Hematopoietic multipotent progenitor cell (in vitro differentiated cells): ENCODE measurements around the gene RAB18. TPM values are rescaled to one million over a fixed set of nuclear protein-coding genes. Genes with fewer than 3 reads are reported as not detected.
"Not testable (repeated sequence)": the region's sequence is repeated elsewhere in the genome, so short reads cannot be mapped to it uniquely, and the experiment has no call there.

ENCODE experiments used
- DNase-seq, 3 donors: peaks; one replicate each; pipeline ENCODE4 v3.0.0-alpha.2; 2011 to 2015; ENCODE audit warnings: low read depth in 2 of 3, low spot score in 2 of 3
- total RNA-seq: library from RNA; depleted of rRNA; stranded (reverse); fragments of >200 nt; gene quantifications from one replicate; pipeline ENCODE4 v1.2.3, GENCODE V29; 2012

The RAB18 gene
- total RNA-seq, 1 donor, result 10.8 TPM

DNA sequence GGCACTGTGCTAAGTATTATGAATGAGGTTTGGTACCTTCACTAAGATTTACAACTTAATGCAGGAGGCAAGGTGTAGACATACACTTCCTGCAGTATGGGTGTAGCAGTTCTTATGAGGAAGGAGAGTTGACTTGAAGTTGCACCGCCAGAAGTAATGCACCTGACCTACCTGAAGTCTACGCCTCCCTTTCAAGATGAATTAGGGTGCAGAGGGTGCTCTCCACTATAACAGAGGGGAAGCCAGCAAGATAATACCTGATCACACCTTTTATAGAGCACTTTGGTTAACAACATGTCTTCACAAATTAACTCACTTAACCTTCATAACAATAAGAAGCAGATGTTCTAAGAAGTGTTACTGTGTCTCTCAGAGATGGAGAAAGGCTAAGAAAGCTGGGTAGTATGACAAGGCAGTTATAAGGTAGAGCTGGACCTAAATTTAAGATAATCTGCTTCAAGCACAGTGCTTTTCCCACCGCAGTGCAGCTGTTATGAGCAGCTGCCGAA, 552 bp upstream of the RAB18 start:
- DNase-seq, result peak in 1 of 3 donors; percentile 21

GRCh38 chr10:27504808-27505460, 830 bp downstream of the RAB18 start:
- DNase-seq, result peak in 1 of 3 donors; percentile 4

DNA sequence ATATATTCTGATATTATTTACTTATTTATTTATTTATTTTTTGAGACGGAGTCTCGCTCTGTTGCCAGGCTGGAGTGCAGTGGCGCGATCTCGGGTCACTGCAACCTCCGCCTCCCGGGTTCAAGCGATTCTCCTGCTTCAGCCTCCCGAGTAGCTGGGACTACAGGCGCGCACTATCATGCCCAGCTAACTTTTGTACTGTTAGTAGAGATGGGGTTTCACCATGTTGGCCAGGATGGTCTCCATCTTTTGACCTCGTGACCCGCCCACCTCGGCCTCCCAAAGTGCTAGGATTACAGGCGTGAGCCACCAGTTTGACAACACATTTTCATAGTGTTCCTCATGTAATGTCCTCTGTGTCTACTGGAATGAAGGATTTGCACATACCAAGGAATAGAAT, 1.4 kb downstream of the RAB18 start:
- not testable (repeated sequence) for DNase-seq

DNA sequence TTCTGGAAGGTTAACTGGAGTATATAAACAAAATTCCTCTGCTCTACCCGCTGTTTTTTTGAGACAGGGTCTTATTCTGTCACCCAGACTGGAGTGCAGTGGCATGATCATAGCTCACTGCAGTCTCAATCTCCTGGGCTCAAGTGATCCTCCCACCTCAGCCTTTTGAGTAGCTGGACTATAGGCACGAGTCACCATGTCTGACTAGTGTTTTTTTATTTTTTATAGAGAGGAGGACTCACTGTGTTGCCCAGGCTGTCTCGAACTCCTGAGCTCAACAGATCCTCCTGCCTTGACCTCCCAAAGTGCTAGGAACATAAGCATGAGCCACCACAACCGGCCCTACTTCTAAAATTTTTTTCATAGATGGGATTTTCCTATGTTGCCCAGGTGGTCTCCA, 2.2 kb downstream of the RAB18 start:
- no peak for DNase-seq

DNA sequence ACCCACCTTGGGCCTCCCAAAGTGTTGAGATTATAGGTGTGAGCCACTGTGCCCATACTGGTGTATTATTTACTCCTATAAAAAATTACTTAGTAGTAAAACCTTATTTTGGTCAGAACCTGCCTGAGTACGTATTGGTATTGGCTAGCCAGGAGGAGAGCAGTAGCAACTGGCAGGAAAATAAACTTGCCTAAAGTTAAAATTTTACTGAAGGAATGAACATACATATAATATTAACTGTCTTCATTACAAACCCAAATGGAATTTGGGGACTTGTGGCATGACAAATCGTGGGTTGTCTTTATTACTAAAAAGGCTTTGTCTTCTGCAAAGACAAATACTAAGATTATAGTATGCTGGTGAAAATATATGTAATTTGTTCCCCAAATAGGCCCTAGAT, 8.4 kb downstream of the RAB18 start:
- no peak for DNase-seq

DNA sequence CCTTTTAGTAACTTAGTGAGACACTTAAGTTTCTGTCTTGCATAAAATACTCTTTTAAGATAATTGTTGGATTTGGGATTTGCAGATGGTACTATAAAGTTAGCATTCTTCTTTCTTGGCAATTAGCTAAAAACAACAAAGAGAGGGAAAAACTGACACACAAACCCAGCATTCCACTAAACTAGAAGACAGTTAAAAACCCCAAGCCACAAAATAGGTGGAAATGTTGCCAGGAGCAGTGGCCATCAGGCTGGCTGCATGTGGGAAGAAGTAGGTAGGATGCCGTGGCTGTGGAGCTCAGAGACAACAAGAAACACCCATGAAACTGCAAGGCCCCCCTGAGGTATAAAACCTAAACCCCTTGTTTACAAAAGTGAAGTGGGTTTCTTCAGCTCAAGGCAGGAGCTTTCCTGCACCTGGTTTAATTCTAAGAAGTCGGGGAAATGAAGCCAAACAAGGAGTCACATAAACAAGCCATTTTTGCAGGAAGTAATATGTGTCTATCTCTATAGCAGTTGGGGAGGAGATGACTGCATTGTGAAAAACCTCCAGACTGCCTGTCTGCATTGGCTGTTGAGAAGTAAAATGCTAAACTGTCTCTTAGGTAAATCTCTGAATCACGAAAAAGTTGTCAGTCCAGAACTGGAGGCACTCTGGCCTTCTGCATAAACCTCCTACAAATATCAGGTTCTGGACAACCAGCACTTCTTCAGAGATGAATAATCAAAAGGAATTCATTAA, 9.5 kb downstream of the RAB18 start:
- DNase-seq, result no peak

GRCh38 chr10:27514243-27514642, 10.1 kb downstream of the RAB18 start:
- DNase-seq, result no peak

GRCh38 chr10:27518261-27518660, 14.2 kb downstream of the RAB18 start:
- no peak for DNase-seq

DNA sequence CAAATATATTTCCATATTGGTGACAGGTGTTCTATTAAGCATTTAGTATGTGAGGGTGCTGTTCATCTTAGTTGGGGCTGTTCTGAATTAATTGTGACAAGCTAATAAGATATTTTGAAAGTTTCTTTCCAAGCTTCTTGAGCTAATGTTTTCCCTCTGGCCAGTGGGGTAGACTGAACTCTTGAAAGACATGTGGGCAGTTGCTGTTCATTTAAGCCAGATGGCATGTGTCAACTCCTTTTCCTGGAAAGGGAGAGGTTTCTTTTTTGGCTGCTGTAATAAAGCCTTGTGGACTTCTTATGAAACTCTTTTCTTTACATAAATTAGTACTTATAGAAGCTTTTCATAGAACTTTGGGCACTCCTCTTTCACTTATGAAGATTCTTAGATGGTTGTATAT, 21.7 kb downstream of the RAB18 start:
- peak in 1 of 3 donors; percentile 18 for DNase-seq

- DNase-seq, result no peak
These were observed 22.1 kb downstream of the RAB18 start for GRCh38 chr10:27526242-27526641.

GRCh38 chr10:27527666-27528295, 23.7 kb downstream of the RAB18 start:
- no peak for DNase-seq

DNA sequence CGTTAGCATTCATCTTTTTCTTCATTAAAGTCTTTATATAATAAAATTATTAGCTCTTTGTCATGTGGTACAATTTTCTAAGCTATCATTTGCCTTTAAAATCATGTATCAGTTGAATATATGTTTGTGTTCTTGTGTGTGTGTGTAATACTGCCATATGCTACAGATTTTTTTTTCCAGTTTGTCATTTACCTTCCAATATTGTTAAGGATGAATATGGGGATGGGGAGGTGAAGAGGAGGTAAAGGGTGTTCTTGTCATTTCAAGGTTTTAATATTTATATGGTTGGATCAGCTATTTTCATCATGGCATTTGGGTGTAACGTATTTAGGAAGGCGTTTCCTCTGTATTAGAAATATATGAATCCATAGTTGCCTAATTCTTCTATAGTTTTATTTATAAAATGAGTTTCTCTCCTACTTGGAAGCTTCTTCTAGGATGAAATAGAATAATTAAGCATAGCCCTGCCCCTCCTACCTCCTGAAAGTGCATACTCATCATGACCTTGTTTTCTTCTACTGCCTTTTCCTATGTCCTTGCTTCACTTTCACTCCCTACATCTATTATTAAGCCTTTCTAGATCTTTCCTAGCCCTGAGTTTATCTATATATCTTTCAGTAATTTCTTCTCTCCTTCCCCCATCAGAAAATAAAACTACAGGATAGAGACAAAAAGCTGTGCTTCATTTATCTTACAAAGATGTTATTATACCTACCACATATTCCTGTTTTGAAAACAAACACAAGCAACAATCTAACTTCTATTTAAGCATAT, 25.1 kb downstream of the RAB18 start:
- DNase-seq, result peak in 1 of 3 donors; percentile 23

- DNase-seq, result no peak
These were observed 26.4 kb downstream of the RAB18 start for GRCh38 chr10:27530477-27530876.

DNA sequence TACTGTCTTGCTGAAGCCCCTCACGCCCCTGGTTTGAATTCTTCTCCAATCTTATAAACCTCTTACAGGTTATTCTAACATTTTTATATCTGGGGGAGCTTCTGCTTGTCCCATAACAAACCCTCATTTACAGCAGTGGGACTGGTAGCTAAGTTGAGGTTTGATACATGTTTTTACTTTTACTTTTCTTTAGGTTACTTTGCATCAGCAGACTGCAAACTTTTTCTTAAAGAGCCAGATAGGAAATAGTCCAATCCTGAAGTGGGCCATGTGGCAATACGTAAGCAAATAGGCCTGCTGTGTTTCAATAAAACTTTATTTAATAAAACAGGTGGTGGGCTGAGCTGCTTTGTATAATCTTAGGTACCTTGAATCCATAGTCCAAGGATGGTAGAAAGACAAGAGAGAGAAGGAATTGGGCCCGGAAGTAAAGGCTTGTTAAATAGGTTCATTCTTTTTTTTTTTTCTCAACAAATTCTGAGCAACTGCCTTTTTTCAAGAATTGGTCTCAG, 27.3 kb downstream of the RAB18 start:
- no peak for DNase-seq

DNA sequence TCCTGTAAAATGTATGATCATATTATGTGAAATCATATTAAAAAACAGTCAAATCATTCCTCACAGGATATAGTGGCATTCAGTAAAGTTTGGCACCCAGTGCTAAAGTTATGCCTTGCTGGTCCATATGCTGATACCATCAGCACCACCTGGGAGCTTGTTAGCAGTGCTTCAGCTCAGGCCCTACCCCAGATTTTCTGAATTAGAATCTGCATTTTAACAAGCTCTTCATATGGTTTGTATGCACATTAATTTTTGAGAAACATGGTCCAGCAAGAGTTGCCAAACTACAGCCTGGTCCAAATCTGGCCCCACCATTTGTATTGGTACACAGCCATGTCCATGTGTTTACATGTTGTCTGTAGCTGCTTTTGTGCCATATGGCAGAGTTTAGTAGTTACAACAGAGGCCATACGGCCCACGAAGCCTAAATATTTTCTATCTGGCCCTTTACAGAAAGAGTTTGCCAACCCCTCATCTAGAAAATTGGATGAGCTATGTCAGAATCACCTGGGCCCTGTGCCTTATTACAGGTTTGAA, 30.1 kb downstream of the RAB18 start:
- DNase-seq, result no peak

- DNase-seq, result no peak
These were observed 31.2 kb downstream of the RAB18 start for GRCh38 chr10:27535317-27535716.

GRCh38 chr10:27536437-27536836, 32.3 kb downstream of the RAB18 start:
- DNase-seq, result peak in 1 of 3 donors; percentile 36

DNA sequence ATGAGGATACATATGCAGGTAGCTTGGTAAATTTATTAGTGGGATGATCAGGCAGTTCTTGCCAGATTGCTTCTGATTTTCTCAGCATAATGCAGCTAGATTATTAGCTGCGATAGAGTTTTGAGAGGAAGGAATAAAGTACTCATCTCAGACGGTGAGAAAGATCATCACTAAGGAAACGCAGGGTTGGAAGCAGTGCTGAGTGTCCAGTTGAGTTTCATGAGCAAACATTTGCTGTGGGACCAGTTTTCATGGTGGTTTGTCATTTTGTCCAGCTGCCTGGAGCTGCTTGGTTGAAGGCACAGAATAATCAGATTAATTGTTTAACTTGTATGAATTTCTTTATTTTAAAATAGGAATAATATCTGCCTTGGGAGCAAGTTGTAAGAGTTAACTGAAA, 33.1 kb downstream of the RAB18 start:
- no peak for DNase-seq

GRCh38 chr10:27537787-27538186, 33.7 kb downstream of the RAB18 start:
- DNase-seq, result no peak

- DNase-seq, result no peak
These were observed 36.6 kb downstream of the RAB18 start for GRCh38 chr10:27540672-27541071.
